NCI-H2107 treated with DMSO at 0.1 percent for 48 hours (cell line): ENCODE measurements around the gene RAB40A.
"Not testable (repeated sequence)": the region's sequence is repeated elsewhere in the genome, so short reads cannot be mapped to it uniquely, and the experiment has no call there.

Source experiments
- DNase-seq: peaks from one replicate; lab custom pipeline; 2025; ENCODE audit not compliant: unreplicated experiment; lab: John Stamatoyannopoulos, UW

The RAB40A gene

DNA sequence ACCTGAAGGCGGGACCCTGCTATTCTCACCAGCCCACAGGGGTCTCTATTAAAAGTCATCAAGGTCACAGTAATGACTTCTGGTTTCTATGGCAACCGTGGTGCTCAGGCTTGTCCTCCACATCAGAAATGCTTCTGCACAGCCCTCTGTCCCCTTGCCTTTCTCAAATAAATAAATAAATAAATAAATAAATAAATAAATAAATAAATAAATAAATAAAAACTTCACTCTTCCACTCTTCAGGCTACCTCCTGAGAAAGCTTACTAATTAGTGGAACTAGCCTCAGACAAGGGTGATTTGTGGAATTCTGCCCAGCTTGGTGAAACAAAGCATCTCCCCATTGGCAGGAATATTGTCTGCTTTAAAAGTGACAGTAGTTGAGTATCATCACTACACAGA lies 5.5 kb upstream of the RAB40A start:
- no peak for DNase-seq

- no peak for DNase-seq
Observed at GRCh38 chrX:103523605-103524004, 4.3 kb upstream of the RAB40A start.

- DNase-seq = no peak
Observed at GRCh38 chrX:103520386-103520785, 1.1 kb upstream of the RAB40A start.

GRCh38 chrX:103518571-103518970 lies 718 bp downstream of the RAB40A start:
- no peak for DNase-seq

GRCh38 chrX:103517246-103517645 lies 2.0 kb downstream of the RAB40A start:
- DNase-seq = no peak

GRCh38 chrX:103513476-103514108 lies 5.7 kb downstream of the RAB40A start:
- no peak for DNase-seq

DNA sequence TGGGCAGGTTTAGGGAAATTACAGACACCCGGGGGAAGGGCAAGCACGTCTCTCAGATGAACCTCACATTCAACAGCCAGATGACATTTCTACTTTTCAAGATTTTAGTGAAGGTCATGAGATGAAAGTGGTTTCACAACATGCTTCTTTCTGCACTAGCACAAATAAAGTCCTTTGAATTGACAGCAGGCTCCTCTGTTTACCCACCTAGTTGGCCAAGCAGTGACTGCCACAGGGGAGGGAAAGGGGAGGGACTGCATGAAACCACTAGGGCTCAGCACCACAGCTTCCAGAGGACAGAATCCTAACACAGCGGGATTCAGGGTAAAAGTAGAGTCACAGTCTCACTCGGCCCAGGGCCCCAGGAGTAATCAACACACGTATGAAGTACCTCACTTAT lies 6.2 kb downstream of the RAB40A start:
- DNase-seq = no peak

GRCh38 chrX:103510031-103510430 lies 9.3 kb downstream of the RAB40A start:
- DNase-seq = no peak

DNA sequence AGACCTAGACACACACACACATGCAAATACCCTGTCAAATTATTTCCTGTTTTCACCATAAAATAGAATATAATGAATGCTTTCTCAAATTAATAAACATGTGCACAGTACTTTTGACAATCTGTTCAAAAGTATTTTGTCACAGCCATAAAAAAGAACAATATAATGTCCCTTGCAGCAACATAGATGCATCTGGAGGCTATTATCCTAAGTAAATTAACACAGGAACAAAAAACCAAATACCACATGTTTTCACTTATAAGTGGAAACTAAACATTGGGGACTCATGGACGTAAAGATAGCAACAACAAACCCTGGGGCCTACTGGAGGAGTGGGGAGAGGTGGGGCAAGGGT lies 15.5 kb downstream of the RAB40A start:
- no peak for DNase-seq

GRCh38 chrX:103503163-103503852 lies 16.0 kb downstream of the RAB40A start:
- DNase-seq = no peak

GRCh38 chrX:103498786-103499185 lies 20.5 kb downstream of the RAB40A start:
- no peak for DNase-seq

DNA sequence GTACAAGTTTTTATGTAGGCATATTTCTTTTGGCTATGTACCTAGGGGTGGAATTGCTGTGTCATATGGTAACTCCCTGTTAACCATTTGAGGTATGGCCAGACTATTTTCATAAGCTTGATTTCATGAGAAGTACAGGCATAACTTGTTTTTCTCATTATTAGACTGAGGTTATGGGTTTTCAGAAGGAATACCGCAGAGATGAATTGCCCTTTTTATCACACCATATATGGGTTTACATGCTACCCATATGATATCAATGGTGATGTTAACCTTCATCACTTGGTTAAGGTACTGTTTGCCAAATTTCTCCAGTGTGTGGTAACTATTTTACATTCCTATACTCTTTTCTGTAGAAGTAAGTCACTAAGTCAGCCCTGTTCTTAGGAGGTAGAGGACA lies 23.5 kb downstream of the RAB40A start:
- DNase-seq = no peak

GRCh38 chrX:103493578-103493977 lies 25.7 kb downstream of the RAB40A start:
- DNase-seq = not testable (repeated sequence)

DNA sequence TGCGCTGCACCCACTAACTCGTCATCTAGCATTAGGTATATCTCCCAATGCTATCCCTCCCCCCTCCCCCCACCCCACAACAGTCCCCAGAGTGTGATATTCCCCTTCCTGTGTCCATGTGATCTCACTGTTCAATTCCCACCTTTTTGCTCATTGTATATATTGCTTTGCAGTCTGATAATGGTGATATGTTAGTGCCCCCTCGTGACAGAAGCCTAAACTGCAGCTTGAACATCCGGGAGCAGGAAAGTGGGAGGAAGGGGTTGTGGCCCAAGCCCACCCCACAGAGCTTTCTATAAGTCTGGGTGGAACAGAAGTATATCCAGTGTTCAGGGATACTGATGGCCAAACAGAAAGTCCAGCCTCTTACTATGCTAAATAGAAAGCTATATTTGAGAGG lies 29.6 kb downstream of the RAB40A start:
- DNase-seq = peak; percentile 42

DNA sequence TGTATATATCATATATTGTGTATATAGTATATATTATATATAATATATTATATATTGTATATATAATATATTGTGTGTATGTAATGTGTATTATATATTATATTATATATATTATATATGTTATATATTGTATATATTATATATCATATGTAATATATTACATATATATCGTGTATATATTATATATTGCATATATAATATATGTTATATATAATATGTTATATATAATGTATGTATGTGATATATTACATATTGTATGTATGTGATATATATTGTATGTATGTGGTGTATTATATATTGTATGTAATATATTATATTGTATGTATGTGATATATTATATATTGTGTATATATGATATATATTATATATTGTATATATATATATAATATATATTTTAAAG lies 30.5 kb downstream of the RAB40A start:
- no peak for DNase-seq

GRCh38 chrX:103488332-103488731 lies 31.0 kb downstream of the RAB40A start:
- DNase-seq = no peak

GRCh38 chrX:103483720-103484119 lies 35.6 kb downstream of the RAB40A start:
- DNase-seq = no peak

DNA sequence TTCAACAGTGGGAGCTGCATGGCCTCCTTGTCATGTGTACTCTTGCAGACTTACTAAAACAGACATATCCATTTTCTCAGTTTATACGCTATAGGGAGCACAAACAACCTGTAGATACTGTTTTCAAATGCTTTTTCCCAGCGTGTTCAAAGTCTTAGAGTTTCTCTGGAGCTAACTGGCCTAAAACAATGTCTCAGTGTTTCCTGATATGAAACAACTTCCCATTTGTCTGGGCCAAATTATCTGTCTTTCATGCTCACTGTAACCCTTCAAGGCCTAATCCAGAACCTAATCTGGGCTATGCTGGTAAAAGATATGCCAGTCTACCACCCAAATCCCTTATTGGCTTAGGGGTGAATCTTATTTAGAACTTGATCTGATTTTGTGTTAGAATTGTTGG lies 38.8 kb downstream of the RAB40A start:
- no peak for DNase-seq

DNA sequence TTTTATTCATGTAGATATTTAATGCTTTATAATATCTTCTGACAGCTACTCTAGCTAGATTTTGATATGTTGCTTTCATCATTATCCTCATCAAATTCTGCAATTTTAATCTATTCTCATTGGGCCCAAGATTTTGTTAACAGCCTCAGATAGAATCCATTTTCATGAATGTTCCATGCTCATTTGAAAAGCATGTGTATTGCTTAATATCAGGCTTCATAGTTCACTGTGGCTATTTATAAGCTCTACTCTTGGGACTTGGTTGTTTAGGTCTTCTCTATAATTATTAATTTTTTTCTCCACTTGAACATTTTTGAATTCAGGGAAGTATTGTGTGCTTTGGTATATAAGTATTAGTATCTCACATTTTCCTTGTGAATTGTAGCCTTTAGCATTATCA lies 41.8 kb downstream of the RAB40A start:
- no peak for DNase-seq

DNA sequence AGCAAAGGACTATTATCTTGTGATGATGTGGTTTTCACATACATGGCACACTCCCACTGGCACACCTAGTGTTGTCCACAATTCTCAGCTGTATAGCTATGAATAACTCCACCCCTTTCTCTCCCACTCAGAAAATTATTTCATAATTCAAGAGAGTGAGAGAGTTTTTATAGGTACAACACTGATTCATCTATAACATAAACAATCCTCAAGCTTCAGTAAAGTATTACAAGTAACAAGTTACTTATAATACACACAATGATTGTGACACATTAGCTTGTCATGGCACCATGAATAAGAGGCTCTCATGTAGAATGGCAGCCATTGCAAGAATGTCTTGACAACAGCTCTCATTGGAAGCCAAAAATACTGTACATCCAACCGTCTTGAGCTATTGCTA lies 43.9 kb downstream of the RAB40A start:
- DNase-seq = no peak

GRCh38 chrX:103469977-103470376 lies 49.3 kb downstream of the RAB40A start:
- DNase-seq = not testable (repeated sequence)

- DNase-seq = no peak
Observed at GRCh38 chrX:103467887-103468286, 51.4 kb downstream of the RAB40A start.

- no peak for DNase-seq
Observed at GRCh38 chrX:103467156-103467555, 52.1 kb downstream of the RAB40A start.
